H9 (cell line): ENCODE results near the gene NTF3. TPM values are rescaled to one million over a fixed set of nuclear protein-coding genes. Genes with fewer than 3 reads are reported as not detected.
A peak's percentile ranks its signal among the peaks of the same experiment; 100 is the strongest.

Experiments used
- DNase-seq: peaks from one replicate; pipeline ENCODE4 v3.0.0-alpha.2; 2017
- H2AFZ ChIP-seq: one replicate; pipeline ENCODE4 v1.6.1; 2013; ENCODE audit warnings: mild to moderate bottlenecking, low read length, control low read depth, moderate library complexity
- H2AK5ac ChIP-seq: 2 replicates; pipeline ENCODE4 v1.6.1; 2013; ENCODE audit warnings: low read length, control low read depth, mixed read lengths; ENCODE audit not compliant: insufficient read length
- H2BK120ac ChIP-seq: one replicate; pipeline ENCODE4 v1.6.1; 2013; ENCODE audit warnings: low read depth, mild to moderate bottlenecking, low read length, control low read depth, inconsistent platforms; ENCODE audit not compliant: poor library complexity, severe bottlenecking
- H2BK12ac ChIP-seq: 2 replicates; pipeline ENCODE4 v1.6.1; 2013; ENCODE audit warnings: low read length, control low read depth, mixed read lengths, low read depth; ENCODE audit not compliant: insufficient read length
- H2BK15ac ChIP-seq: 2 replicates; pipeline ENCODE4 v1.6.1; 2013; ENCODE audit warnings: low read depth, low read length, control low read depth
- H2BK20ac ChIP-seq: one replicate; pipeline ENCODE4 v1.6.1; 2013; ENCODE audit warnings: low read depth, mild to moderate bottlenecking, low read length, control low read depth, inconsistent platforms; ENCODE audit not compliant: poor library complexity, severe bottlenecking
- H2BK5ac ChIP-seq: 2 replicates; pipeline ENCODE4 v1.6.1; 2013; ENCODE audit warnings: low read length, control low read depth, mixed read lengths; ENCODE audit not compliant: insufficient read length
- H3K14ac ChIP-seq: 2 replicates; pipeline ENCODE4 v1.6.1; 2013; ENCODE audit warnings: low read length, control low read depth; ENCODE audit not compliant: insufficient read depth
- H3K18ac ChIP-seq: 2 replicates; pipeline ENCODE4 v1.6.1; 2013; ENCODE audit warnings: low read depth, mild to moderate bottlenecking, mixed read lengths, low read length, control low read depth; ENCODE audit not compliant: insufficient read length
- H3K23ac ChIP-seq: 2 replicates; pipeline ENCODE4 v1.6.1; 2013; ENCODE audit warnings: low read length, control low read depth, mixed read lengths, low read depth; ENCODE audit not compliant: insufficient read length
- H3K23me2 ChIP-seq: 2 replicates; pipeline ENCODE4 v1.6.1; 2013; ENCODE audit warnings: low read depth, mild to moderate bottlenecking, mixed read lengths, low read length, control low read depth; ENCODE audit not compliant: insufficient read length, poor library complexity, severe bottlenecking
- H3K27ac ChIP-seq: 2 replicates; pipeline ENCODE4 v1.5.1; 2013; ENCODE audit warnings: low read length, control low read depth, mixed read lengths, low read depth; ENCODE audit not compliant: insufficient read length
- H3K27me3 ChIP-seq: 2 replicates; pipeline ENCODE4 v1.6.1; 2013; ENCODE audit warnings: low read length, control low read depth, inconsistent platforms; ENCODE audit not compliant: insufficient read depth
- H3K4ac ChIP-seq: 2 replicates; pipeline ENCODE4 v1.6.1; 2013; ENCODE audit warnings: low read depth, mild to moderate bottlenecking, control low read depth, inconsistent platforms, low read length, moderate library complexity
- H3K4me1 ChIP-seq: 2 replicates; pipeline ENCODE4 v1.6.1; 2013; ENCODE audit warnings: low read length, control low read depth, inconsistent platforms; ENCODE audit not compliant: insufficient read depth
- H3K4me2 ChIP-seq: 2 replicates; pipeline ENCODE4 v1.6.1; 2013; ENCODE audit warnings: low read length, control low read depth, mixed read lengths; ENCODE audit not compliant: insufficient read length, insufficient read depth
- H3K56ac ChIP-seq: 2 replicates; pipeline ENCODE4 v1.6.1; 2013; ENCODE audit warnings: low read depth, mild to moderate bottlenecking, mixed read lengths, low read length, control low read depth; ENCODE audit not compliant: insufficient read length
- H3K79me1 ChIP-seq: 2 replicates; pipeline ENCODE4 v1.6.1; 2013; ENCODE audit warnings: low read depth, mild to moderate bottlenecking, moderate library complexity, low read length, control low read depth, inconsistent platforms; ENCODE audit not compliant: insufficient read depth, poor library complexity, severe bottlenecking
- H3K79me2 ChIP-seq: 2 replicates; pipeline ENCODE4 v1.6.1; 2013; ENCODE audit warnings: low read length, control low read depth, inconsistent platforms; ENCODE audit not compliant: insufficient read depth
- H3K9ac ChIP-seq: 2 replicates; pipeline ENCODE4 v1.6.1; 2013; ENCODE audit warnings: low read length, control low read depth, mixed read lengths; ENCODE audit not compliant: insufficient read length; ENCODE audit errors: extremely low read depth
- H3K9me3 ChIP-seq: one replicate; pipeline ENCODE4 v1.6.1; 2013; ENCODE audit warnings: low read depth, low read length, inconsistent platforms; ENCODE audit not compliant: control insufficient read depth
- H3T11ph ChIP-seq: one replicate; pipeline ENCODE4 v1.6.1; 2013; ENCODE audit warnings: mild to moderate bottlenecking, low read length, control low read depth, inconsistent platforms
- H4K20me1 ChIP-seq: one replicate; pipeline ENCODE4 v1.6.1; 2013; ENCODE audit not compliant: control insufficient read depth, insufficient read length, insufficient read depth
- H4K5ac ChIP-seq: 2 replicates; pipeline ENCODE4 v1.6.1; 2013; ENCODE audit warnings: low read depth, mild to moderate bottlenecking, mixed read lengths, low read length, control low read depth; ENCODE audit not compliant: insufficient read length
- H4K8ac ChIP-seq: replicated peaks from 2 replicates; pipeline ENCODE4 v1.6.1; 2013; ENCODE audit warnings: low read length, control low read depth, mixed read lengths, low read depth; ENCODE audit not compliant: insufficient read length
- H4K91ac ChIP-seq: 2 replicates; pipeline ENCODE4 v1.6.1; 2013; ENCODE audit warnings: low read depth, mild to moderate bottlenecking, moderate library complexity, mixed read lengths, low read length, control low read depth; ENCODE audit not compliant: insufficient read length
- H3K27ac Mint-ChIP-seq, 3 experiments: 2 replicates in 2 of 3; 3 replicates in 1 of 3; pipeline ENCODE4 v1.8.0; 2020 to 2021; ENCODE audit warnings: mixed read lengths in 3 of 3, mild to moderate bottlenecking in 1 of 3, moderate library complexity in 1 of 3
- H3K27me3 Mint-ChIP-seq: 2 replicates; pipeline ENCODE4 v1.8.0; 2021; ENCODE audit warnings: low read depth, mild to moderate bottlenecking, moderate library complexity, mixed read lengths
- H3K36me3 Mint-ChIP-seq, 3 experiments: 2 replicates in 2 of 3; 3 replicates in 1 of 3; pipeline ENCODE4 v1.8.0; 2020 to 2021; ENCODE audit warnings: low read depth in 3 of 3, mixed read lengths in 3 of 3; ENCODE audit not compliant: insufficient read depth in 1 of 3
- H3K4me1 Mint-ChIP-seq, 2 experiments: 2 replicates each; pipeline ENCODE4 v1.8.0; 2020; ENCODE audit warnings: mixed read lengths in 2 of 2
- H3K4me3 Mint-ChIP-seq, 2 experiments: 2 replicates in 1 of 2; 3 replicates in 1 of 2; pipeline ENCODE4 v1.8.0; 2020 to 2021; ENCODE audit warnings: mild to moderate bottlenecking in 2 of 2, mixed read lengths in 2 of 2, moderate library complexity in 1 of 2
- H3K9me3 Mint-ChIP-seq, 2 experiments: 2 replicates in 1 of 2; 3 replicates in 1 of 2; pipeline ENCODE4 v1.8.0; 2020; ENCODE audit warnings: mild to moderate bottlenecking in 2 of 2, mixed read lengths in 2 of 2, moderate library complexity in 1 of 2
- WGBS: extraction: QIAGEN DNeasy Blood & Tissue Kit; methylation state at CpG from one replicate; pipeline ENCODE4 v1.1.7; 2013; ENCODE audit warnings: missing lambda C conversion rate, low lambda C conversion rate, mixed read lengths; ENCODE audit not compliant: insufficient read length; ENCODE audit errors: extremely low coverage; 5-methylcytosine and 5-hydroxymethylcytosine counted together
- total RNA-seq: library from RNA; stranded (reverse); gene quantifications from 2 replicates; pipeline ENCODE4 v1.2.1, GENCODE V29; 2021
- TF ChIP-seq, protein P1 (sequence below): fragments of 200-600 bp; sonication (generic); conservative IDR thresholded peaks from 3 replicates; pipeline ENCODE4 v1.8.0; 2021; ENCODE audit warnings: antibody characterized with exemption, mild to moderate bottlenecking

NTF3 gene
- total RNA-seq, 1 experiment from 2014 or later, result 0.48 TPM

DNA sequence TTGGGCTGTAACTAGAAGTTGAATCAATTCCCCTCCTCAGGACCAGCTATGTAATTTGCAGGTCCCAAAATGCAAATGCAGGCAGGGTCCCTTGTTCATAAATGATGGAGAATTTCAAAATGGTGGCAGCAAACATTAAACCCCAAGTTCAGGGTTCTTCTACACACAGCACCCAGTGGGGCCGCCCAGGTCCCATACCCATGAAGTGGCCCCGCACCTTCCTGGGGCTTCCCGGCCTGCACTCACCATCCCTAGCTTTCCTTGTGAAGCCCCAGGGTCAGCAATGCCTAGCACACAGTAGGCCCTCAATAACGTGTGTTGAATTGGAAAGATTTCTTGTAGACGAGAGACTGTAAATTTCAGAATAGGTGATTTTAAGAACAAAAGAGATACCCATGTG, 76.0 kb downstream of the NTF3 start:
- Histone ChIP-seq H2AFZ (no peak overlapping the region), H3K9ac (no peak overlapping the region), H2BK20ac (no peak overlapping the region), H3K27me3 (no peaks in the 10 kb centered on the region), H3K56ac (no peak overlapping the region), H4K8ac (no peak overlapping the region), H4K91ac (no peak overlapping the region), H3K27ac (no peak overlapping the region), H3T11ph (no peak overlapping the region), H3K4me1 (no peaks in the 10 kb centered on the region), H3K14ac (no peak overlapping the region), H3K79me1 (no peaks in the 10 kb centered on the region), H3K4ac (no peak overlapping the region), H2BK5ac (no peak overlapping the region), H2AK5ac (no peak overlapping the region), H3K4me2 (no peak overlapping the region), H3K18ac (no peak overlapping the region), H3K9me3 (no peaks in the 10 kb centered on the region), H2BK120ac (no peak overlapping the region), H3K79me2 (no peaks in the 10 kb centered on the region), H2BK12ac (no peak overlapping the region), H3K23me2 (no peaks in the 10 kb centered on the region), H4K5ac (no peak overlapping the region), H4K20me1 (no peaks in the 10 kb centered on the region), H3K23ac (no peak overlapping the region), H2BK15ac (no peak overlapping the region)
- Mint-ChIP-seq H3K36me3 (no peaks in the 10 kb centered on the region), H3K27ac (no peak overlapping the region), H3K9me3 (no peaks in the 10 kb centered on the region; a peak in 1 of 5 replicates), H3K4me3 (no peak overlapping the region), H3K4me1 (peaks cover 14 to 23% of the 10 kb centered on the region in 2 experiments), H3K27me3 (peaks cover 15% of the 10 kb centered on the region)
- WGBS, result no CpG with 5 or more reads among the region's 5 CpGs
- DNase-seq, result peak; percentile 15
- TF ChIP-seq, protein P1, sequence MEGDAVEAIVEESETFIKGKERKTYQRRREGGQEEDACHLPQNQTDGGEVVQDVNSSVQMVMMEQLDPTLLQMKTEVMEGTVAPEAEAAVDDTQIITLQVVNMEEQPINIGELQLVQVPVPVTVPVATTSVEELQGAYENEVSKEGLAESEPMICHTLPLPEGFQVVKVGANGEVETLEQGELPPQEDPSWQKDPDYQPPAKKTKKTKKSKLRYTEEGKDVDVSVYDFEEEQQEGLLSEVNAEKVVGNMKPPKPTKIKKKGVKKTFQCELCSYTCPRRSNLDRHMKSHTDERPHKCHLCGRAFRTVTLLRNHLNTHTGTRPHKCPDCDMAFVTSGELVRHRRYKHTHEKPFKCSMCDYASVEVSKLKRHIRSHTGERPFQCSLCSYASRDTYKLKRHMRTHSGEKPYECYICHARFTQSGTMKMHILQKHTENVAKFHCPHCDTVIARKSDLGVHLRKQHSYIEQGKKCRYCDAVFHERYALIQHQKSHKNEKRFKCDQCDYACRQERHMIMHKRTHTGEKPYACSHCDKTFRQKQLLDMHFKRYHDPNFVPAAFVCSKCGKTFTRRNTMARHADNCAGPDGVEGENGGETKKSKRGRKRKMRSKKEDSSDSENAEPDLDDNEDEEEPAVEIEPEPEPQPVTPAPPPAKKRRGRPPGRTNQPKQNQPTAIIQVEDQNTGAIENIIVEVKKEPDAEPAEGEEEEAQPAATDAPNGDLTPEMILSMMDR, result no peak
